ENCODE results near the gene SBNO2. TPM values are rescaled to one million over a fixed set of nuclear protein-coding genes. Genes with fewer than 3 reads are reported as not detected.

Gene SBNO2
- total and polyA plus RNA-seq, 2 donors (not counting 1 experiment from before 2014, with no cell fraction given) = 42.8 to 83.3 TPM

DNA sequence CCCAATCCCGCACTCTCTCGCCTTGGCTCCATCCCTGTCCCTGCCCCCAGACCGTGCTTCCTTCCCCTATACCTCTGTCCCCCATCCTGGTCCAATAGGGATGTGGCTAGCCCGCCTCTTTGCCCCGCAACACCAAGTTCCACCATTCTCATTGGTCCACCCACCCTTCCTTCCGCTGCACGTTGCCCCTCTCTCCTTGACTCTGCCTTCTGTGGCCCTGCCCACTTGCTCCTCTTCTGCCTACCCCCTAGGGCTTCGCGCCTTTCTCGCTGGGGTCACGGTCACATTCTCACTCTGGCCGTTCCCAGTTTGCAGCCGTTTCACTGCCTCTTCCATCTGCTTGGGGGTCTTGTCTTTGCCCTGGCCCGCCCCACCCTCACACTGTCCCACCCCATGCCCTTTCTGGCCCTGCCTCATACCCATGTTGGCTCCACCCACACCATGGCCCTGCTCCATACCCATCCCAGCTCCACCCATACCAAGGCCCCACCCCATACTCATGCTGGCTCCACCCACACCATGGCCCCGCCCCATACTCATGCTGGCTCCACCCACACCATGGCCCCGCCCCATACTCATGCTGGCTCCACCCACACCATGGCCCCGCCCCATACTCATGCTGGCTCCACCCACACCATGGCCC, 111.6 kb downstream of the SBNO2 start:
- Histone ChIP-seq H3K4me3 (ENCODE audit: control extremely low read depth in 1 of 5, extremely low read depth in 1 of 5, insufficient read depth in 1 of 5, low read depth in 2 of 5, low read length in 4 of 5) (no peak overlapping the region), H3K27me3 (replicated peaks in 1 of 4; ENCODE audit: control extremely low read depth in 1 of 4, control insufficient read depth in 3 of 4, insufficient read depth in 4 of 4, low read length in 3 of 4) (no peaks in the 10 kb centered on the region), H3K79me2 (ENCODE audit: control insufficient read depth, insufficient read depth, low read length) (peaks cover 9% of the 10 kb centered on the region), H3K27ac (ENCODE audit: low read length in 2 of 2) (no peak overlapping the region), H3K9ac (ENCODE audit: low read length) (no peak overlapping the region), H3K4me2 (replicated peaks; ENCODE audit: low read depth, low read length, poor library complexity, severe bottlenecking) (no peak overlapping the region), H4K20me1 (ENCODE audit: control insufficient read depth, insufficient read depth, low read length, poor library complexity, severe bottlenecking) (peaks cover 30% of the 10 kb centered on the region), H3K4me1 (ENCODE audit: control insufficient read depth in 2 of 2, insufficient read depth in 2 of 2, low read length in 2 of 2) (peaks cover 25 to 48% of the 10 kb centered on the region in 2 donors), H3K9me3 (ENCODE audit: control extremely low read depth in 1 of 3, control insufficient read depth in 2 of 3, insufficient read depth in 1 of 3, low read length in 2 of 3) (peaks cover 0 to 51% (median 15%) of the 10 kb centered on the region in 3 donors), H2AFZ (ENCODE audit: insufficient read depth, low read depth, low read length, poor library complexity, severe bottlenecking) (no peak overlapping the region), H3K36me3 (replicated peaks in 1 of 2; ENCODE audit: control extremely low read depth in 1 of 2, control insufficient read depth in 1 of 2, extremely low read depth in 1 of 2, insufficient read depth in 2 of 2, low read length in 1 of 2) (peaks cover 2 to 29% of the 10 kb centered on the region in 2 experiments)
- POLR2A ChIA-PET = interaction anchor here (0.6 to 0.8 kb wide), 2 partner anchors 16 to 19 kb away, joined by 3 to 5 read pairs; no protein-coding TSS in a partner anchor
- TF ChIP-seq, protein P1, sequence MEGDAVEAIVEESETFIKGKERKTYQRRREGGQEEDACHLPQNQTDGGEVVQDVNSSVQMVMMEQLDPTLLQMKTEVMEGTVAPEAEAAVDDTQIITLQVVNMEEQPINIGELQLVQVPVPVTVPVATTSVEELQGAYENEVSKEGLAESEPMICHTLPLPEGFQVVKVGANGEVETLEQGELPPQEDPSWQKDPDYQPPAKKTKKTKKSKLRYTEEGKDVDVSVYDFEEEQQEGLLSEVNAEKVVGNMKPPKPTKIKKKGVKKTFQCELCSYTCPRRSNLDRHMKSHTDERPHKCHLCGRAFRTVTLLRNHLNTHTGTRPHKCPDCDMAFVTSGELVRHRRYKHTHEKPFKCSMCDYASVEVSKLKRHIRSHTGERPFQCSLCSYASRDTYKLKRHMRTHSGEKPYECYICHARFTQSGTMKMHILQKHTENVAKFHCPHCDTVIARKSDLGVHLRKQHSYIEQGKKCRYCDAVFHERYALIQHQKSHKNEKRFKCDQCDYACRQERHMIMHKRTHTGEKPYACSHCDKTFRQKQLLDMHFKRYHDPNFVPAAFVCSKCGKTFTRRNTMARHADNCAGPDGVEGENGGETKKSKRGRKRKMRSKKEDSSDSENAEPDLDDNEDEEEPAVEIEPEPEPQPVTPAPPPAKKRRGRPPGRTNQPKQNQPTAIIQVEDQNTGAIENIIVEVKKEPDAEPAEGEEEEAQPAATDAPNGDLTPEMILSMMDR (IDR thresholded peaks at IDR 0.05) = no peak
- no peak for TF ChIP-seq EZH2 (IDR thresholded peaks at IDR 0.05; ENCODE audit: borderline replicate concordance, insufficient read depth, low read depth, low read length, poor library complexity, severe bottlenecking)
- DNase-seq (no peak), ATAC-seq (ENCODE audit: low read depth) (no peak)
- Mint-ChIP-seq H3K27me3 (no peaks in the 10 kb centered on the region), H3K27ac (no peak overlapping the region), H3K4me3 (no peak overlapping the region), H3K4me1 (peaks cover 31% of the 10 kb centered on the region), H3K9me3 (ENCODE audit: insufficient read depth) (no peaks in the 10 kb centered on the region)
- CTCF ChIA-PET = no interaction called here
- WGBS (ENCODE audit: insufficient coverage) = 97% methylated on average over 14 of the region's 17 CpGs
- intact Hi-C loops (cut with micrococcal nuclease) = loop anchor here (10.0 kb wide), 1 partner anchor 138 kb away; the partner anchor contains the start of gene ARID3A

DNA sequence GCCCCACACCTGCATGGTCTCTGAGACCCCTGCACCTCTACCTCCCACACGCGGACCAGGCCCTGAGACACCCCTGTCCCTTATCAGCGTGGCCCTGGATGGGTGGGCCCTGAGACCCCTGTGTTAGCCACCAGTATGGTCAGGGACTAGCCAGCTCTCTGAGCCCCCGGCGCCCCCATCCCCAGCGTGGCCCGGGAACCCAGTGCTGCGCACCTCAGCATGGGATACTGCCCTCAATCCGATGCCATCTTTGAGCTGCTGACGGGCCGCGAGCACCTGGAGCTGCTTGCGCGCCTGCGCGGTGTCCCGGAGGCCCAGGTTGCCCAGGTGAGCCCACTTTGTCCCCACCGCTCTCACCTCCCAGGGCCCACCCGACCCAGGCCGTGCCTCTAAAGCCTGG, 112.1 kb downstream of the SBNO2 start:
- H3K27ac ChIP-seq (ENCODE audit: low read length in 2 of 2) = no peak overlapping the region
- Mint-ChIP-seq H3K9me3 (ENCODE audit: insufficient read depth) (no peaks in the 10 kb centered on the region), H3K4me3 (no peak overlapping the region), H3K27me3 (no peaks in the 10 kb centered on the region), H3K4me1 (peaks cover 37% of the 10 kb centered on the region), H3K27ac (no peak overlapping the region)
- TF ChIP-seq, protein P1 (IDR thresholded peaks at IDR 0.05) = no peak
- TF ChIP-seq EZH2 (IDR thresholded peaks at IDR 0.05; ENCODE audit: borderline replicate concordance, insufficient read depth, low read depth, low read length, poor library complexity, severe bottlenecking) = no peak
- H3K36me3 ChIP-seq (replicated peaks in 1 of 2; ENCODE audit: control extremely low read depth in 1 of 2, control insufficient read depth in 1 of 2, extremely low read depth in 1 of 2, insufficient read depth in 2 of 2, low read length in 1 of 2) = peaks cover 6 to 34% of the 10 kb centered on the region in 2 experiments
- no peak overlapping the region for H3K4me3 ChIP-seq (ENCODE audit: control extremely low read depth in 1 of 5, extremely low read depth in 1 of 5, insufficient read depth in 1 of 5, low read depth in 2 of 5, low read length in 4 of 5)
- no peak overlapping the region for H3K9ac ChIP-seq (ENCODE audit: low read length)
- H3K9me3 ChIP-seq (ENCODE audit: control extremely low read depth in 1 of 3, control insufficient read depth in 2 of 3, insufficient read depth in 1 of 3, low read length in 2 of 3) = peaks cover 1 to 56% (median 20%) of the 10 kb centered on the region in 3 donors
- intact Hi-C loops (cut with micrococcal nuclease) = loop anchor here (10.0 kb wide), 1 partner anchor 137 kb away; the partner anchor contains the start of gene ARID3A
- ChIA-PET POLR2A (interaction anchor here (0.6 to 1.2 kb wide), 3 partner anchors 15 to 21 kb away, joined by 3 to 5 read pairs (median 4); no protein-coding TSS in a partner anchor), CTCF (no interaction called here)
- peaks cover 25 to 53% of the 10 kb centered on the region in 2 donors for H3K4me1 ChIP-seq (ENCODE audit: control insufficient read depth in 2 of 2, insufficient read depth in 2 of 2, low read length in 2 of 2)
- no peak overlapping the region for H2AFZ ChIP-seq (ENCODE audit: insufficient read depth, low read depth, low read length, poor library complexity, severe bottlenecking)
- peaks cover 7% of the 10 kb centered on the region for H3K79me2 ChIP-seq (ENCODE audit: control insufficient read depth, insufficient read depth, low read length)
- H3K4me2 ChIP-seq (replicated peaks; ENCODE audit: low read depth, low read length, poor library complexity, severe bottlenecking) = no peak overlapping the region
- peaks cover 28% of the 10 kb centered on the region for H4K20me1 ChIP-seq (ENCODE audit: control insufficient read depth, insufficient read depth, low read length, poor library complexity, severe bottlenecking)
- ATAC-seq (ENCODE audit: low read depth) (no peak), DNase-seq (no peak)
- WGBS (ENCODE audit: insufficient coverage) = 97% methylated on average over 20 of the region's 20 CpGs
- H3K27me3 ChIP-seq (replicated peaks in 1 of 4; ENCODE audit: control extremely low read depth in 1 of 4, control insufficient read depth in 3 of 4, insufficient read depth in 4 of 4, low read length in 3 of 4) = no peaks in the 10 kb centered on the region
